NB4 (cell line): Measurements from ENCODE around the gene KCNJ5.

Experiments used
- TF ChIP-seq, protein P1 (sequence below): IDR thresholded peaks from one replicate; pipeline ENCODE4 v1.5.1; 2012; ENCODE audit warnings: low read depth, low read length
- TF ChIP-seq, protein P2 (sequence below): IDR thresholded peaks from 2 replicates; pipeline ENCODE4 v1.6.1; 2011; ENCODE audit warnings: low read depth, low read length

DNA sequence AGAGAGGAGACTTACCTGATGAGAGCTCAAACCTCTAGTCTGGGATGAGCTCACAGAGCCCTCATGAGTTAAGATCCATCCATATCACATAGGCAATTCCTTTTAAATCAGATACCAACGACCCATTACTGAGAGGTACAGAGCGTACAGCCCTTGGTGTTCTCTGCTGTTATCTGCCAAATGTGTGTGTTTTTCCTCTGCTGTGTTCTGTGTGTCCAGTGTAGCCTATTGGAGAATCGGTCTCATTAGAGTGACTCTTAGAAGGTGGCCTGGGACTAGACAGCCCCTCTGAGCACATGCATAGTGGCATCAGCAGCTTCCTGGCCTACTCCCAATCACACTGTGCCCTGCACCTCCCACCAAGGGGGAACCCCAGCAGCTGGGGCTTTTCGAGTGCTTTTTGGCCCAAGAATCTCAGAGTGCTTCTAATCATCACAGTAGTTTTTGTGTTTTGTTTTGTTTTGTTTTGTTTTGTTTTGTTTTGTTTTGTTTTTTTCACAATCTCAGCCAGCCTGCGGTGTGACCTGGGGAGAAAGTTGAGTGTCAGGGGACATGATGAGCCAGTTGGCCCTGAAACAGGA lies 26.1 kb downstream of the KCNJ5 start:
- TF ChIP-seq, protein P1, sequence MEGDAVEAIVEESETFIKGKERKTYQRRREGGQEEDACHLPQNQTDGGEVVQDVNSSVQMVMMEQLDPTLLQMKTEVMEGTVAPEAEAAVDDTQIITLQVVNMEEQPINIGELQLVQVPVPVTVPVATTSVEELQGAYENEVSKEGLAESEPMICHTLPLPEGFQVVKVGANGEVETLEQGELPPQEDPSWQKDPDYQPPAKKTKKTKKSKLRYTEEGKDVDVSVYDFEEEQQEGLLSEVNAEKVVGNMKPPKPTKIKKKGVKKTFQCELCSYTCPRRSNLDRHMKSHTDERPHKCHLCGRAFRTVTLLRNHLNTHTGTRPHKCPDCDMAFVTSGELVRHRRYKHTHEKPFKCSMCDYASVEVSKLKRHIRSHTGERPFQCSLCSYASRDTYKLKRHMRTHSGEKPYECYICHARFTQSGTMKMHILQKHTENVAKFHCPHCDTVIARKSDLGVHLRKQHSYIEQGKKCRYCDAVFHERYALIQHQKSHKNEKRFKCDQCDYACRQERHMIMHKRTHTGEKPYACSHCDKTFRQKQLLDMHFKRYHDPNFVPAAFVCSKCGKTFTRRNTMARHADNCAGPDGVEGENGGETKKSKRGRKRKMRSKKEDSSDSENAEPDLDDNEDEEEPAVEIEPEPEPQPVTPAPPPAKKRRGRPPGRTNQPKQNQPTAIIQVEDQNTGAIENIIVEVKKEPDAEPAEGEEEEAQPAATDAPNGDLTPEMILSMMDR = no peak
- TF ChIP-seq, protein P2, sequence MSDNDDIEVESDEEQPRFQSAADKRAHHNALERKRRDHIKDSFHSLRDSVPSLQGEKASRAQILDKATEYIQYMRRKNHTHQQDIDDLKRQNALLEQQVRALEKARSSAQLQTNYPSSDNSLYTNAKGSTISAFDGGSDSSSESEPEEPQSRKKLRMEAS = no peak
